Colonic mucosa (tissue), 4 donors: ENCODE data around the gene QRICH2. TPM values are rescaled to one million over a fixed set of nuclear protein-coding genes. Genes with fewer than 3 reads are reported as not detected.
"Not testable (repeated sequence)": the region's sequence is repeated elsewhere in the genome, so short reads cannot be mapped to it uniquely, and the experiment has no call there.

Source experiments
- DNase-seq: peaks from one replicate; pipeline ENCODE4 v3.0.0-alpha.2; 2020
- H3K27ac ChIP-seq: fragments of 200-600 bp; one replicate; pipeline ENCODE4 v1.8.0; 2021
- H3K27me3 ChIP-seq: fragments of 200-600 bp; one replicate; pipeline ENCODE4 v1.8.0; 2021
- H3K36me3 ChIP-seq: fragments of 200-600 bp; one replicate; pipeline ENCODE4 v1.8.0; 2021
- H3K4me1 ChIP-seq: fragments of 200-600 bp; one replicate; pipeline ENCODE4 v1.8.0; 2021; ENCODE audit warnings: mild to moderate bottlenecking
- H3K4me3 ChIP-seq: fragments of 200-600 bp; one replicate; pipeline ENCODE4 v1.8.0; 2021
- H3K9ac ChIP-seq, 2 donors: one replicate each; pipeline ENCODE4 v1.7.0; 2013; ENCODE audit warnings: control low read depth in 2 of 2, low read depth in 2 of 2, low read length in 2 of 2
- H3K9me3 ChIP-seq: fragments of 200-600 bp; one replicate; pipeline ENCODE4 v1.8.0; 2021
- intact Hi-C: fragments of 100-400 bp; cut with DNase I; formaldehyde crosslinking; loops from one replicate; pipeline ENCODE4 v1.14.1; 2022
- total RNA-seq, 2 donors: library from RNA; stranded (reverse); fragmentation: NEBNext Ultra II Directional in 1 of 2; extraction: Animal tissue kit (Norgen Biotek cat#: 25700) in 1 of 2; gene quantifications; one replicate each; pipeline ENCODE4 v1.2.1, GENCODE V29; 2021
- TF ChIP-seq, protein P1 (sequence below): fragments of 200-600 bp; IDR thresholded peaks from one replicate; pipeline ENCODE4 v1.8.0; 2022; ENCODE audit warnings: antibody characterized with exemption, mild to moderate bottlenecking
- donor health status: healthy.
- donor health status: DM: no; HTN: no; CAD: no.
- donor health status: DM: no; HTN: no; CAD: no.

QRICH2 gene
- total RNA-seq, 2 donors from 2014 or later, result 1.2 to 5.7 TPM

DNA sequence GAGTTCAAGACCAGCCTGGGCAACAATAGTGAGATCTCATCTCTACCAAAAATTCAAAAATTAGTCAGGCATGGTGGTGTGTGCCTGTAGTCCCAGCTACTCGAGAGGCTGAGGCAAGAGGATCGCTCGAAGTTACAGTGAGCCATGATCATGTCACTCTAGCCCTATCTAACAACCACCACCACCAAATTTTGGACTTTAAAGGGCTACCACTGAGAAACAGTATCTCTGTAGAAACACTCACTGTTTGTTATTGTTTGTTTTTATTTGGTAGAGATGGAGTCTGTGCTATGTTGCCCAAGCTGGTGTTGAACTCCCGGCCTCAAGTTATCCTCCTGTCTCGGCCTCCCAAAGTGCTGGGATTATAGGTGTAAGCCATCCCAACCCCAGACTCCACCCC lies 44.2 kb downstream of the QRICH2 start:
- TF ChIP-seq, protein P1, sequence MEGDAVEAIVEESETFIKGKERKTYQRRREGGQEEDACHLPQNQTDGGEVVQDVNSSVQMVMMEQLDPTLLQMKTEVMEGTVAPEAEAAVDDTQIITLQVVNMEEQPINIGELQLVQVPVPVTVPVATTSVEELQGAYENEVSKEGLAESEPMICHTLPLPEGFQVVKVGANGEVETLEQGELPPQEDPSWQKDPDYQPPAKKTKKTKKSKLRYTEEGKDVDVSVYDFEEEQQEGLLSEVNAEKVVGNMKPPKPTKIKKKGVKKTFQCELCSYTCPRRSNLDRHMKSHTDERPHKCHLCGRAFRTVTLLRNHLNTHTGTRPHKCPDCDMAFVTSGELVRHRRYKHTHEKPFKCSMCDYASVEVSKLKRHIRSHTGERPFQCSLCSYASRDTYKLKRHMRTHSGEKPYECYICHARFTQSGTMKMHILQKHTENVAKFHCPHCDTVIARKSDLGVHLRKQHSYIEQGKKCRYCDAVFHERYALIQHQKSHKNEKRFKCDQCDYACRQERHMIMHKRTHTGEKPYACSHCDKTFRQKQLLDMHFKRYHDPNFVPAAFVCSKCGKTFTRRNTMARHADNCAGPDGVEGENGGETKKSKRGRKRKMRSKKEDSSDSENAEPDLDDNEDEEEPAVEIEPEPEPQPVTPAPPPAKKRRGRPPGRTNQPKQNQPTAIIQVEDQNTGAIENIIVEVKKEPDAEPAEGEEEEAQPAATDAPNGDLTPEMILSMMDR, result no peak
- no peaks in the 10 kb centered on the region for H3K9me3 ChIP-seq
- H3K36me3 ChIP-seq, result no peaks in the 10 kb centered on the region
- H3K27me3 ChIP-seq, result no peaks in the 10 kb centered on the region
- peaks cover 47% of the 10 kb centered on the region for H3K4me1 ChIP-seq
- intact Hi-C loops, result no loop called here
- no peak for DNase-seq
- peak overlapping the region; percentile 92 for H3K27ac ChIP-seq
- peak overlapping the region in 1 of 2 donors; percentile 83 for H3K9ac ChIP-seq
- H3K4me3 ChIP-seq, result no peak overlapping the region

DNA sequence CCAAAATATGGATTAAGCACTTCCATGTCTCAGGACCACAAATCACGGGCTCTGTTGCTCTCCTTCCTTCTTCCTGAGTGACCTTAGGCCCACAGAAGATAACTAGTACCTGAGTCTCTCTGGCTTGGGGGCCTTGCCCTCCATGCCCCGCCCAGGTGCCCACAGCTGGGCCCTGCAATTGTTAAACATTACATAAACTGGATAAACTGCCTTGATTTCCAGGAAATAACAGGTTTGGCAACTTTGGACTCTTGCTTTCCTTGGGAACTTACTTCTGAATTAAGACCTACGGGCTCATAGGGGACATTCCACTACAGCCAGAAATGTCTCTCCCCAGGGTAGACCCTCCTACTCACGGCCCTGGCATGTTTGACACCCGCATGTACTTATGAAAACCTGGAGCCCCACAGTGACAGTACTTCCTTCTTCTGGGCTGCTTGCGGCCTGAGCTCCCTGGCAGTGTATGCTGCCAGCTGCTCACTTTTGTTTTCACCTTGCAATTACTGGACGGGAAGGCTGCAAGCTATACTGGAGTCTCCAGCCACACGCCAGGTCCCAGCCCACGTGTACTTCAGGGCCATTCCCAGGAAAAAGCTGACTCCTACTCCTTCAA lies 45.2 kb downstream of the QRICH2 start:
- Histone ChIP-seq H3K4me1 (peaks cover 43% of the 10 kb centered on the region), H3K27ac (peak overlapping the region; percentile 92), H3K4me3 (peak overlapping the region; percentile 4), H3K36me3 (no peaks in the 10 kb centered on the region), H3K9me3 (no peaks in the 10 kb centered on the region), H3K9ac (peak overlapping the region; percentile 65 to 83), H3K27me3 (no peaks in the 10 kb centered on the region)
- TF ChIP-seq, protein P1, result no peak
- intact Hi-C loops, result no loop called here
- peak; percentile 82 for DNase-seq

DNA sequence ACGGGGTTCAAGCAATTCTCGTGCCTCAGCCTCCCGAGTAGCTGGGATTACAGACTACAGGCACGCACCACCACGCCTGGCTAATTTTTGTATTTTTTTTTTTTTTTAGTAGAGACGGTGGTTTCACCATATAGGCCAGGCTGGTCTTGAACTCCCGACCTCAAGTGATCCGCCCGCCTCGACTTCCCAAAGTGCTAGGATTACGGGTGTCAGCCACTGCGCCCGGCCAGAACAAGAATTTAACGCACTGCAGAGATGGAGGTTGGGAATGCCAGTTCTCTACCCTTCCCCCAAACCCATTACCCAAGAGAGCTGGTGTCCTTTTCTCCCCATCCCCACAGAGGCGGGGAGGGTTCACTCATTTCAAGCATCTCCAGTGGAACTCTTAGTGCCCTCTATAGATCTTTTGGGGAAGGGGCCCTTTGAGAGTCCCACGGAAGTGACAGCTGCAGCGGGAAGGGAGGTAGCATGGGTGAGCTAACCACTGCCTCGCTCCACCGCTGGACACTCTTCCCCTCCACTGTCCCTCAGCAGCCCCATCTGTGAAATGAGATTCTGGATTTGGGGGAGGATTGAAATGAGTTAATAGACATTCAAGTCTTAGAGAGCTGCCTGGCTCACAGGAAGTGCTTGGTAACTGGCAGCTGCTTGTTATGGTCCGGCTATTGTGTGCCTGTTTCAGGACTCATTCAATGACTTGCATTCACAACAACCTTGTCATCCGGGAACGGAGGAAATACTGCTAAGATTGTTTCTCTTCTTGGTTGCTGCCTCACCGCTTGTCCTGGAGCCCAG lies 46.5 kb downstream of the QRICH2 start:
- TF ChIP-seq, protein P1, result no peak
- Histone ChIP-seq H3K4me3 (no peak overlapping the region), H3K27me3 (no peaks in the 10 kb centered on the region), H3K36me3 (no peaks in the 10 kb centered on the region), H3K4me1 (peaks cover 36% of the 10 kb centered on the region), H3K27ac (peak overlapping the region; percentile 92), H3K9ac (peak overlapping the region in 1 of 2 donors; percentile 83), H3K9me3 (no peaks in the 10 kb centered on the region)
- DNase-seq, result no peak
- intact Hi-C loops, result no loop called here

DNA sequence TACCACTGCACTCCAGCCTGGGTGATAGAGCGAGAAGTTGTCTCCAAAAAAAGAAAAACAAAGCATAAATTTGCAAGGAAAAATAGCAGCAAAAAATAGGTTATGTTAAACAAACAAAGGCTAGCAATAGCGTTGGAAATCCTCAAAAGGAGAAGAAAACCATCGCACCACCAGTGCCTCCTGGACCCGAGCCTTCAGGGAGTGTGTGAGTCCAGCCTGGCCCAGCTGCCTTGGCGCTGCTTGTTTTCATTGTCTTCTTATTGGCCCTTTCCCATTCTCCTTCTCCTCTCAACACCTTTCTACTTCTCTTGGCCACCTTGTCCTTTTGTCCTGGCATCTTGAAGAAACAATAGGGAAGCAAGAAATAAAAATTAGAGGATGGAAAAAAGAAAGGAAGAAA lies 47.4 kb downstream of the QRICH2 start:
- Histone ChIP-seq H3K9me3 (no peaks in the 10 kb centered on the region), H3K4me1 (peaks cover 34% of the 10 kb centered on the region), H3K27ac (peak overlapping the region; percentile 89), H3K27me3 (no peaks in the 10 kb centered on the region), H3K4me3 (no peak overlapping the region), H3K9ac (no peak overlapping the region), H3K36me3 (no peaks in the 10 kb centered on the region)
- TF ChIP-seq, protein P1, result no peak
- intact Hi-C loops, result no loop called here
- DNase-seq, result no peak

DNA sequence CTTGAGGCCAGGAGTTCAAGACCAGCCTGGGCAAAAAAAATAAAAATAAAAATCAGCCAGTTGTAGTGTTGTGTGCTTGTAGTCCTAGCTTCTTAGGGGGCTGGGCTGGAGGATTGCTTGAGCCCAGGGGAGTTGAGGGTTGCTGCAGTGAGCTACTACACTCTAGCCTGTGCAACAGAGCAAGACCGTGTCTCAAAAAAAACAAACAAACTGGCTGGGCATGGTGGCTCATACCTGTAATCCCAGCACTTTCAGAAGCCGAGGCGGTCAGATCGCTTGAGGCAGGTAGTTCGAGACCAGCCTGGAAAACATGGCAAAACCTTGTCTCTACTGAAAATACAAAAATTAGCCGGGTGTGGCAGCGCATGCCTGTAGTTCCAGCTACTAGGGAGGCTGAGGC lies 47.9 kb downstream of the QRICH2 start:
- H3K4me3 ChIP-seq, result no peak overlapping the region
- H3K27ac ChIP-seq, result peak overlapping the region; percentile 89
- H3K4me1 ChIP-seq, result peaks cover 34% of the 10 kb centered on the region
- H3K36me3 ChIP-seq, result no peaks in the 10 kb centered on the region
- intact Hi-C loops, result no loop called here
- H3K9me3 ChIP-seq, result no peaks in the 10 kb centered on the region
- H3K9ac ChIP-seq, result peak overlapping the region; percentile 26 to 80
- TF ChIP-seq, protein P1, result no peak
- no peak for DNase-seq
- no peaks in the 10 kb centered on the region for H3K27me3 ChIP-seq

DNA sequence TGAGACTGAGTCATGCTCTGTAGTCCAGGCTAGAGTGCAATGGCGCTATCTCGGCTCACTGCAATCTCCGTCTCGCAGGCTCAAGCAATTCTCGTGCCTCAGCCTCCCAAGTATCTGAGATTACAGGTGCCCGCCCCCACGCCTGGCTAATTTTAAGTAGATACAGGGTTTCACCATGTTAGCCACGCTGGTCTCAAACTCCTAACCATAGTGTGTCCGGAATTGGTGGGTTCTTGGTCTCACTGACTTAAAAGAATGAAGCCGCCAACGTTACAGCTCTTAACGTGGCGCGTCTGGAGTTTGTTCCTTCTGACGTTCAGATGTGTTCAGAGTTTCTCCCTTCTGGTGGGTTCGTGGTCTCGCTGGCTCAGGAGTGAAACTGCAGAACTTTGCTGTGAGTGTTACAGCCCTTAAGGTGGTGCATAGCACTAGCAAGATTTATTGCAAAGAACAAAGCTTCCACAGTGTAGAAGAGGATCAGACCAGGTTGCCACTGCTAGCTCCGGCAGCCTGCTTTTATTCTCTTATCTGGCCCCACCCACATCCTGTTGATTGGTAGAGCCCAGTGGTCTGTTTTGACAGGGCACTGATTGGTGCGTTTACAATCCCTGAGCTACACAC lies 51.5 kb downstream of the QRICH2 start:
- H3K27ac ChIP-seq, H3K4me3 ChIP-seq, H3K9ac ChIP-seq, DNase-seq, intact Hi-C loops, H3K27me3 ChIP-seq, H3K9me3 ChIP-seq, H3K36me3 ChIP-seq: not testable (repeated sequence)
- H3K4me1 ChIP-seq, result peaks cover 13% of the 10 kb centered on the region
